ENCODE measurements around the gene STK10.

STK10 gene

DNA sequence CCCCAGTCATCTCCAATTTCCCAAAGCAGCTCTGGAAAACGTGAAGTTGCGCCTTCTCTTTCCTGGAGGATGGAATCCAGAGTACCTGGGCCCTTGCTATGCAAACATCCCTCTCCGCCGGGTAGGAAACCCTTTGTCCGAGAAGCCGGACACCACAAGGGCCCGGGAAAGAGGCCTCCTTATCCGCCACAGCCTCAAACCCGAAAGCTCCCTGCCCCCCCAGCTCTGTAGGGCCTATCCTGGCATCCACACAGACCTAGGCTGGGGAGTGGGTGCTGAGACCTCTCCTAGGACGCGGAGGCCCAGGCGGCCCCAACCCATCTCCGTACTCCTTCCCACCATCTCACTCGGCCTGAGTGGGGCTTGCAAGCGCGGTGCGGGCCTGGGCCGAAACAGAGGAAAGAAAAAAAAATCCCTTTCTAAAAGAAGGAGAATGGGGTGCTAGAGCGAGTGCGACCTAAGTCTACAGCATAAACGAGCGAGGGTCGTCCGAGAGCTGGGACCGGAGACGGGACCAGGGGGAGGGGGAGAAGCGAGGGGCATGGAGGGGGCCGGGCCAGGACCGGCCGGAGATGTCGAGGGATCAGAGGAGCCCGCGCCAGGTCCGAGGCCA, 182.2 kb downstream of the STK10 start:
- TF ChIP-seq CTCF (IDR thresholded peaks at IDR 0.05; ENCODE audit: extremely low read depth, missing control alignments) = no peak
- DNase-seq (ENCODE audit: low spot score) = no peak

- DNase-seq (ENCODE audit: low spot score) = no peak
- no peak for TF ChIP-seq CTCF (IDR thresholded peaks at IDR 0.05; ENCODE audit: extremely low read depth, missing control alignments)
These were observed 183.2 kb downstream of the STK10 start for GRCh38 chr5:172004824-172005237.

DNA sequence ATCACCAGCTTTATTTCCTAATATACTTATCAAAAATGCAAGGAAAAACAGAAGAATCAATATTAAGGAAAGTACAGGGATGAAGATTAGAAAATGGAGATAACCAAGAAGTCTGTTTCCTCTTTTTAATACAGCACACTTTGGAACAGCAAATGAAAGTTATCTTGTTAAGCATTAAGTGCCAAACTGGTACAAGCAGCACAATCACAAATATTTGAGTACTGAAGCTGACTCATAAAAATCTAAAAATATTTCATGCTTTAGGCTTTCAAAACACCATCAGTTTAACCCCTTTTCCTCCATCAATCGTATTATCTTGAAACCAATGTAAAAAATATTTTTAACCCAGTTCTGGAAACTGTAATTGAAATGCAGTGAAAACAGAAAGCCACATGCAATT, 184.3 kb downstream of the STK10 start:
- no peak for TF ChIP-seq CTCF (IDR thresholded peaks at IDR 0.05; ENCODE audit: extremely low read depth, missing control alignments)
- no peak for DNase-seq (ENCODE audit: low spot score)

- no peak for TF ChIP-seq CTCF (IDR thresholded peaks at IDR 0.05; ENCODE audit: extremely low read depth, missing control alignments)
- DNase-seq (ENCODE audit: low spot score) = no peak
These were observed 185.0 kb downstream of the STK10 start for GRCh38 chr5:172002840-172003512.

GRCh38 chr5:172002310-172002709, 185.7 kb downstream of the STK10 start:
- DNase-seq (ENCODE audit: low spot score) = peak; percentile 29
- TF ChIP-seq CTCF (IDR thresholded peaks at IDR 0.05; ENCODE audit: extremely low read depth, missing control alignments) = peak; percentile 31

GRCh38 chr5:171999877-172000276, 188.1 kb downstream of the STK10 start:
- DNase-seq (ENCODE audit: low spot score) = peak; percentile 32
- TF ChIP-seq CTCF (IDR thresholded peaks at IDR 0.05; ENCODE audit: extremely low read depth, missing control alignments) = no peak

GRCh38 chr5:171999100-171999499, 188.9 kb downstream of the STK10 start:
- no peak for TF ChIP-seq CTCF (IDR thresholded peaks at IDR 0.05; ENCODE audit: extremely low read depth, missing control alignments)
- no peak for DNase-seq (ENCODE audit: low spot score)
